RWPE2 (cell line): ENCODE data around the gene PRSS38.
A peak's percentile ranks its signal among the peaks of the same experiment; 100 is the strongest.

Experiments used
- ATAC-seq: fragments of 200-7000 bp; cut with Tn5 transposase; 3 replicates; pipeline ENCODE4 v1.9.1; 2021; ENCODE audit warnings: low read depth
- DNase-seq: peaks from one replicate; pipeline ENCODE4 v3.0.0-alpha.2; 2020; ENCODE audit warnings: low spot score
- H3K27ac ChIP-seq: fragments of 450-650 bp; 2 replicates; pipeline ENCODE4 v1.5.1; 2017; ENCODE audit warnings: mild to moderate bottlenecking; ENCODE audit not compliant: poor library complexity, severe bottlenecking
- H3K27me3 ChIP-seq: fragments of 250-450 bp; sonication (Bioruptor Pico); 2 replicates; pipeline ENCODE4 v1.5.1; 2021; ENCODE audit warnings: mild to moderate bottlenecking, moderate library complexity; ENCODE audit not compliant: insufficient read depth, poor library complexity, severe bottlenecking
- H3K36me3 ChIP-seq: fragments of 250-450 bp; sonication (Bioruptor Pico); 2 replicates; pipeline ENCODE4 v1.5.1; 2020; ENCODE audit warnings: low read depth, mild to moderate bottlenecking, moderate library complexity
- H3K4me1 ChIP-seq: fragments of 250-450 bp; sonication (Bioruptor Pico); 2 replicates; pipeline ENCODE4 v1.5.1; 2021; ENCODE audit warnings: mild to moderate bottlenecking, moderate library complexity; ENCODE audit not compliant: insufficient read depth, poor library complexity, severe bottlenecking
- H3K4me3 ChIP-seq: fragments of 250-450 bp; sonication (Bioruptor Pico); 2 replicates; pipeline ENCODE4 v1.5.1; 2021; ENCODE audit warnings: mild to moderate bottlenecking, moderate library complexity; ENCODE audit not compliant: severe bottlenecking
- H3K9me3 ChIP-seq: fragments of 250-450 bp; sonication (Bioruptor Pico); 2 replicates; pipeline ENCODE4 v1.5.1; 2021; ENCODE audit warnings: mild to moderate bottlenecking, moderate library complexity; ENCODE audit not compliant: severe bottlenecking
- TF ChIP-seq, protein P1 (sequence below): fragments of 450-650 bp; IDR thresholded peaks from one replicate; pipeline ENCODE4 v1.5.1; 2017; ENCODE audit warnings: mild to moderate bottlenecking, moderate library complexity; ENCODE audit not compliant: poor library complexity, severe bottlenecking

The PRSS38 gene

DNA sequence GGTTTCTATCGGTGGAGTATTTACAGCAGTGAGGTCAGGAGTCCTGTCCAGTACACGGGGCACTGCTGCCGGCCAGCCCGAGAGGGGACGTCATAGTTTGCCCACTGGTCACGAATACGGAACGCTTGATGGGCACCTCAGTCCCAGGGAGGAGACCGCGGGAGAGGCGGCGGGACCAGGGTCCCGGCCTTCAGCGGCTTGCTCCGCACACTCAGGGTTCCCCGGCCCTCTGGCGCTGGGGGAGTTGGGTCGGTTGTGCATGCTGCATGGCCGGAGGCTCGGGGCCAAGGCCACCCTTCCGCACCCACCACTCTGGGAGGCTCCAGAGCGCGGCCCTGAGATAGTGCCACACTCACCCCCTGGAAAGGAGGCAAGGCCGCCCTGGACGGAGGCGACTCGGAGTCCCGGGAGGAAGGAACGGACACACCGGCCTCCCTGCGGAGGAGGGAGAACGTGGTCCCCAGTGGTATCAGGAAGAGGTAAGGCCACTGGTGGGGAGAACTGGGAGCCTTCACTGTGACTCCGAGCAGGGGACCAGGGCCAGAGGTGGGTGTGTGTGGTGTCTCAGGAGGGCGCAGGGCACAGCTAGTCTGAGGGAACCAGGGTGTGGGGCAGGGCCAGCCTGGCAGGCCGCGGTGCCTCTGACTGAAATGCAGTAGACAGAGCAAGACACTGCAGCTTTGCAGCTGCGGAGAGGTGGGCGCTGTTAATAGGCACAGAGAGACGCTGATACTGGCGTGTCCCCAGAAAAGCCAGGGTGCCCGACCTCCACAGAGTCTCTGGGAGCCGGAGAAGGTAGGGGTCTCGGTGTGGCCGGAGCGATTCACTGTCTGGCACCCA lies 28.6 kb upstream of the PRSS38 start:
- no peak for ATAC-seq
- Histone ChIP-seq H3K4me3 (peak overlapping the region; percentile 27), H3K36me3 (no peaks in the 10 kb centered on the region), H3K9me3 (no peaks in the 10 kb centered on the region), H3K27ac (no peak overlapping the region), H3K27me3 (no peaks in the 10 kb centered on the region), H3K4me1 (no peaks in the 10 kb centered on the region)
- DNase-seq = no peak
- TF ChIP-seq, protein P1, sequence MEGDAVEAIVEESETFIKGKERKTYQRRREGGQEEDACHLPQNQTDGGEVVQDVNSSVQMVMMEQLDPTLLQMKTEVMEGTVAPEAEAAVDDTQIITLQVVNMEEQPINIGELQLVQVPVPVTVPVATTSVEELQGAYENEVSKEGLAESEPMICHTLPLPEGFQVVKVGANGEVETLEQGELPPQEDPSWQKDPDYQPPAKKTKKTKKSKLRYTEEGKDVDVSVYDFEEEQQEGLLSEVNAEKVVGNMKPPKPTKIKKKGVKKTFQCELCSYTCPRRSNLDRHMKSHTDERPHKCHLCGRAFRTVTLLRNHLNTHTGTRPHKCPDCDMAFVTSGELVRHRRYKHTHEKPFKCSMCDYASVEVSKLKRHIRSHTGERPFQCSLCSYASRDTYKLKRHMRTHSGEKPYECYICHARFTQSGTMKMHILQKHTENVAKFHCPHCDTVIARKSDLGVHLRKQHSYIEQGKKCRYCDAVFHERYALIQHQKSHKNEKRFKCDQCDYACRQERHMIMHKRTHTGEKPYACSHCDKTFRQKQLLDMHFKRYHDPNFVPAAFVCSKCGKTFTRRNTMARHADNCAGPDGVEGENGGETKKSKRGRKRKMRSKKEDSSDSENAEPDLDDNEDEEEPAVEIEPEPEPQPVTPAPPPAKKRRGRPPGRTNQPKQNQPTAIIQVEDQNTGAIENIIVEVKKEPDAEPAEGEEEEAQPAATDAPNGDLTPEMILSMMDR = no peak

DNA sequence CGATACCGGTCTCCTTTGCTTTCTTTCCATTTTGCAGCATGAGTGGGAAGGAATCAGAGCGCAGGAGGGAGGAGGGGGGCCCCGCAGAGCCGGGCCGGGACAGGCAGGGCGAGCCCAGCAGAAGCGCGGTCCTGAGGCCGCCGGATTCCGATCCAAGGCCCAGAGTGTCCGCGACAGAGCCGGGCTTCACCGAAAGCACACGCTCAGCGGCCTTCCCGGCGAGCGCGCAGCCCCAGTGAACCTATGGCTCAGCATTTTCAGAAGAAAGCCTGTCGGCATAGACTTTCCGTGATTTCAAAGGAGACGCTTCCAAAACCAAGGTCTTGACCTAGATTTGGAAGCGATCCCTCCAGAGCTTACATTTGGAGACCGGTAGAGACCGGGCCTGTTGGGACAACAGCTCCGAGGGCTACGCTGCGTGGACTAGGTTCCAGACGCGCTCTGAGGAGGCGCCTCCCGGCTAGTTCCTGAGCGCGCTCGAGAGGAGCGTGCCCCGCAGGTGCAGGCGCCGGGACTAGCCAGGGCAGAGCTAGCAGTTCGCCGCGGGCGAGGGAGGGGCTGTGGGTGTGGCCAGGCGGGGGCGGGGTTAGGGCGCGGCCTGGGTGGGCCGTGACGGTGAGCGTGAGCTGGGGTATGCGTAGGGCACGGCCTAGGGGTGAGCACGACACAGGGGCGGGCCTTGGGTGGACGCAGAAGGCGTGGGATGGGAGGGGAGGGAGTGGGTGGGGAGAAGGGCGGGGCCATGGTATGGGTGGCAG lies 27.8 kb upstream of the PRSS38 start:
- Histone ChIP-seq H3K36me3 (no peaks in the 10 kb centered on the region), H3K4me3 (peak overlapping the region; percentile 27), H3K27ac (no peak overlapping the region), H3K4me1 (no peaks in the 10 kb centered on the region), H3K9me3 (no peaks in the 10 kb centered on the region), H3K27me3 (no peaks in the 10 kb centered on the region)
- TF ChIP-seq, protein P1 = no peak
- DNase-seq (peak; percentile 84), ATAC-seq (peak; percentile 87)

DNA sequence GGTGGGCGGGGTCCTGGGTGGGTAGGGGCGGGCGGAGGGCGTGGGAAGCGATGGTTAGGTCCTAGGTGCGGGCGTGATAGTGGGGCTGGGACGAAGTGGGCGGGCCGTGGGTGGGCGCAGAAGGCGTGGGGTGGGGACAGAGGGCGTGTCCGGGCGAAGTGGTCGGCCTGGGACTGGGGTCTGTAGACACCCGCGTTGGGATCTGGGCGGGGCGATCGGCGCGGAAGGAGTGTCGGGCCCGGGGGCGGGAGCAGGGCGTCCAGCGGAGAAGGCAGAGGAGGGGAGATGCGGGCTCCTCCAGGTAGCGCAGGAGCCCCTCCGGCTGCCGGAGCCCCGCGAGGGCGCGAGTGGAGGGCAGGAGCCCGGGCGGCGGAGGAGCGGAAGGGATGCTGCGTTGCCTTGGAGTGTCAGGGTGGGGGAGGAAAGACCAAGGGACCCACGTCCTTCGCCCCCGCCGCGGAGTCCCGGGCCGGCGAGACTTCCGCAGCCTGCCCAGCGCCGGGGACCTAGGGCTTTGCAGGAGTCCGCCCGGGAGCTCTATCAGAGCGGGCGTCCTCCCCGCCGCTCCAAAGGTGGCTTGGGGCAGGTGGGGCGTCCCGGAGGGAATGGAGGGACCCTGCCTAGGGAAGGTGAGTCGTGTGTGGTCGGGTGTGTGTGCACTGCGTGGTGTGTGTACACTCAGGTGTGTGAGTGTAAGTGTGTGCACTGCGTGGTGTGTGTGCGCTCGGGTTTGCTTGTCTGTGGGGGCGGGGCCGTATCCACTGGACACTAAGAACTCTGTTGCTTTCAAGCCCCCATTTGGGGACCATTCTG lies 27.0 kb upstream of the PRSS38 start:
- Histone ChIP-seq H3K27ac (no peak overlapping the region), H3K4me3 (peak overlapping the region; percentile 38), H3K27me3 (no peaks in the 10 kb centered on the region), H3K36me3 (no peaks in the 10 kb centered on the region), H3K4me1 (no peaks in the 10 kb centered on the region), H3K9me3 (no peaks in the 10 kb centered on the region)
- TF ChIP-seq, protein P1 = no peak
- DNase-seq = peak; percentile 56
- peak; percentile 79 for ATAC-seq

DNA sequence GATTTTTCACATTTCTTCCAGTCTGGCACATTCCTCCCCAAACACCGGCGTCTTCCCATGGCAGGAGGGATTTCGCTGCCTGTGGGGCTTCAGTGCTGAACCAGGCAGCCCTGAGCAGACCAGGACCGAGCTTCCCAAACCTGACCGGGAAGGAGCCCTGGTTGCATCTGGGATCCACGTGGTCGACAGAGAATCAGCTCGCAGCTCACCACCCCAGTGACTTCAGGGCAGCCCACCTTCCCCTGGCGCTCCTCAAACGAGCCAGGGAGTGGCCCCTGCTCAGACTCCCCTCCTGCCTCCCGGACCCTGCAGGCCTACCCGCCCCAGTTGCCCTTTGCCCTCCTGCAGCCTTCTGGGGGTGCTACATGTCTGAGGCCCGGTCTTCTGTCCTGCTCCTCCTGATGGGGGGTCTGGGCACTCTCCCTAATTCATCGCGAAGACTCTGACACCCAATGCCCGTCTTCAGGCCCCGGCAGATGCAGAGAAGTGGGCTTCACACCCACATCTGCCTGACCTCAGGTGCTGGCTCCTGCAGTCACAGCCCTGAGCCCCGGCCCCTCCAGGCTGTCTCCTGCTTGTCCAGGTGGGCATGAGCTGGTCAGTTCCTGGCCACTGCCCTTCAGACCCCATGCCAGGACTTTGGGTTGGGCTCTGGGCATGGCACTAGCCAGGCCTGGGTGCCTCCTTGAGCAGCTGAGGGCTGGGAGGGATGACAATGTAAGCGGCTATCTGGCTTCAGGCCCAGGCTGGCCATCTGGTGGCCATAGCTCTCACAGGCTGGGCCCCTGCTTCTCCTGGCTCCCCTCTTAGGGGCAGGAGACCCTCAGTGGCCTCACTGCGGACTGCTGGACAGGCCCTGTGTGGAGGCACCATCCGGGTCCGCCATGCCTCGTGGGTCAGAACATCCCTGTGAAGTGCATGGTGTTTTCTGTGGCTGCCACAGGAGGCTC lies 26.1 kb upstream of the PRSS38 start:
- H3K27me3 ChIP-seq = no peaks in the 10 kb centered on the region
- no peaks in the 10 kb centered on the region for H3K36me3 ChIP-seq
- H3K27ac ChIP-seq = no peak overlapping the region
- H3K4me3 ChIP-seq = peak overlapping the region; percentile 38
- ATAC-seq = no peak
- TF ChIP-seq, protein P1 = no peak
- H3K4me1 ChIP-seq = no peaks in the 10 kb centered on the region
- no peaks in the 10 kb centered on the region for H3K9me3 ChIP-seq
- no peak for DNase-seq
